ENCODE measurements around the gene TIMMDC1. TPM values are rescaled to one million over a fixed set of nuclear protein-coding genes. Genes with fewer than 3 reads are reported as not detected.

TIMMDC1 gene
- total and polyA plus RNA-seq, 10 of the 15 experiments (the other 5 are each of a cell fraction or from before 2014, with no cell fraction given) = 55.9 to 146 (median 72.1) TPM

- TF ChIP-seq ATF2 (IDR thresholded peaks at IDR 0.05; ENCODE audit: low read length) (peak; percentile 70), ZNF207 (IDR thresholded peaks at IDR 0.05; ENCODE audit: borderline replicate concordance) (no peak), IRF5 (IDR thresholded peaks at IDR 0.05; ENCODE audit: borderline replicate concordance) (no peak), GATAD2B (conservative IDR thresholded peaks at IDR 0.05; ENCODE audit: low read depth) (no peak), POU2F2 (IDR thresholded peaks at IDR 0.05; ENCODE audit: borderline replicate concordance, low read depth, low read length) (peak; percentile 45; the same call in 1 of the 3 replicates), RAD51 (IDR thresholded peaks at IDR 0.05) (no peak), WRNIP1 (IDR thresholded peaks at IDR 0.05; ENCODE audit: borderline replicate concordance, low read depth, low read length) (0 out of 2 replicates have a peak, but pooled peaks have one; percentile 14), ZBTB11 (CRISPR knock-in tag; IDR thresholded peaks at IDR 0.05) (no peak), SPI1 (IDR thresholded peaks at IDR 0.05; ENCODE audit: borderline replicate concordance, insufficient read depth, low read depth, low read length) (peak; percentile 82), ETV6 (conservative IDR thresholded peaks at IDR 0.05 in 1 of 2, IDR thresholded peaks at IDR 0.05 in 1 of 2; ENCODE audit: borderline replicate concordance in 1 of 2, low read depth in 1 of 2) (peak in 1 of 2 experiments; percentile 50; a peak in 1 of 4 replicates), SKIL (IDR thresholded peaks at IDR 0.05; ENCODE audit: low read depth, poor library complexity, severe bottlenecking) (no peak), RAD21 (IDR thresholded peaks at IDR 0.05; ENCODE audit: insufficient read depth, low read depth, low read length) (peak; percentile 52), TCF3 (IDR thresholded peaks at IDR 0.05; ENCODE audit: borderline replicate concordance, insufficient read depth, low read depth, low read length) (peak; percentile 59; the same call in 1 of the 2 replicates), NFIC (IDR thresholded peaks at IDR 0.05; ENCODE audit: low read depth, low read length) (peak; percentile 91), ZNF274 (IDR thresholded peaks at IDR 0.05; ENCODE audit: insufficient read depth, insufficient read length) (no peak), SRF (IDR thresholded peaks at IDR 0.05; ENCODE audit: low read depth in 2 of 2, low read length in 2 of 2) (no peak)
Measured at GRCh38 chr3:119550192-119550910, 52.0 kb downstream of the TIMMDC1 start (continued).

All from GM12878 (cell line).